WTC11 (cell line): ENCODE data around the gene SPAG4. TPM values are rescaled to one million over a fixed set of nuclear protein-coding genes. Genes with fewer than 3 reads are reported as not detected.

Source experiments
- ATAC-seq: fragments of 200-7000 bp; cut with Tn5 transposase; 2 replicates; pipeline ENCODE4 v1.10.0; 2021; ENCODE audit warnings: mild to moderate bottlenecking, moderate library complexity
- CTCF ChIA-PET: fragments of 300-600 bp; sonication (Branson Sonifier 250); formaldehyde crosslinking; loops from one replicate; lab custom pipeline; 2021; ENCODE audit warnings: antibody characterized with exemption; lab: Charles Lee
- POLR2A ChIA-PET: fragments of 350-600 bp; sonication (Branson Sonifier 250); formaldehyde crosslinking; loops from one replicate; lab custom pipeline; 2021; ENCODE audit warnings: antibody characterized with exemption; lab: Charles Lee
- DNase-seq: peaks from one replicate; pipeline ENCODE4 v3.0.0; 2021; ENCODE audit warnings: low spot score
- H3K27ac Mint-ChIP-seq: 2 replicates; pipeline ENCODE4 v1.8.0; 2021; ENCODE audit warnings: mixed read lengths
- H3K27me3 Mint-ChIP-seq: 2 replicates; pipeline ENCODE4 v1.8.0; 2021; ENCODE audit warnings: low read depth, mild to moderate bottlenecking, moderate library complexity, mixed read lengths
- H3K36me3 Mint-ChIP-seq: 2 replicates; pipeline ENCODE4 v1.8.0; 2021; ENCODE audit warnings: mixed read lengths
- H3K4me1 Mint-ChIP-seq: 2 replicates; pipeline ENCODE4 v1.8.0; 2022; ENCODE audit warnings: mixed read lengths
- H3K4me3 Mint-ChIP-seq: 2 replicates; pipeline ENCODE4 v1.8.0; 2021; ENCODE audit warnings: mild to moderate bottlenecking, moderate library complexity, mixed read lengths
- H3K9me3 Mint-ChIP-seq: 2 replicates; pipeline ENCODE4 v1.8.0; 2021; ENCODE audit warnings: mixed read lengths
- ESRRA ChIP-seq: sonication (generic); formaldehyde crosslinking; IDR thresholded peaks from 2 replicates; pipeline ENCODE4 v1.8.1; 2022; ENCODE audit warnings: mild to moderate bottlenecking, missing genetic modification reagents, borderline replicate concordance
- ETV6 ChIP-seq: sonication (generic); formaldehyde crosslinking; IDR thresholded peaks from 2 replicates; pipeline ENCODE4 v1.8.1; 2022; ENCODE audit warnings: mild to moderate bottlenecking, missing genetic modification reagents
- FOXJ3 ChIP-seq: sonication (generic); formaldehyde crosslinking; IDR thresholded peaks from 2 replicates; pipeline ENCODE4 v1.9.0; 2021; ENCODE audit warnings: missing genetic modification reagents, mild to moderate bottlenecking, borderline replicate concordance
- FOXK1 ChIP-seq: sonication (generic); formaldehyde crosslinking; IDR thresholded peaks from 2 replicates; pipeline ENCODE4 v1.8.0; 2022; ENCODE audit warnings: mild to moderate bottlenecking, moderate library complexity, missing genetic modification reagents
- GABPB1 ChIP-seq: sonication (generic); formaldehyde crosslinking; IDR thresholded peaks from 2 replicates; pipeline ENCODE4 v1.8.1; 2023; ENCODE audit warnings: mild to moderate bottlenecking, missing genetic modification reagents
- GTF2I ChIP-seq: fragments of 250-450 bp; sonication (Bioruptor Pico); conservative IDR thresholded peaks from 2 replicates; pipeline ENCODE4 v1.4.0; 2021; ENCODE audit warnings: mild to moderate bottlenecking
- HMGA2 ChIP-seq: fragments of 250-450 bp; sonication (Bioruptor Pico); IDR thresholded peaks from 2 replicates; pipeline ENCODE4 v1.4.0; 2021; ENCODE audit warnings: mild to moderate bottlenecking, moderate library complexity
- KAT7 ChIP-seq: sonication (generic); formaldehyde crosslinking; IDR thresholded peaks from 2 replicates; pipeline ENCODE4 v1.8.1; 2023; ENCODE audit warnings: missing genetic modification reagents, mild to moderate bottlenecking, borderline replicate concordance
- NFYB ChIP-seq: sonication (generic); formaldehyde crosslinking; conservative IDR thresholded peaks from 2 replicates; pipeline ENCODE4 v1.8.0; 2022; ENCODE audit warnings: low read depth, missing genetic modification reagents
- NR1H2 ChIP-seq: sonication (generic); formaldehyde crosslinking; IDR thresholded peaks from 2 replicates; pipeline ENCODE4 v1.9.0; 2021; ENCODE audit warnings: mild to moderate bottlenecking, moderate library complexity, missing genetic modification reagents
- NR2C2 ChIP-seq: sonication (generic); formaldehyde crosslinking; IDR thresholded peaks from 2 replicates; pipeline ENCODE4 v1.8.0; 2022; ENCODE audit warnings: mild to moderate bottlenecking, missing genetic modification reagents
- NR3C1 ChIP-seq: sonication (generic); formaldehyde crosslinking; conservative IDR thresholded peaks from 2 replicates; pipeline ENCODE4 v1.8.1; 2023; ENCODE audit warnings: low read depth, mild to moderate bottlenecking, missing genetic modification reagents
- OVOL2 ChIP-seq: fragments of 250-450 bp; sonication (Bioruptor Pico); IDR thresholded peaks from 2 replicates; pipeline ENCODE4 v1.9.0; 2021; ENCODE audit warnings: mild to moderate bottlenecking, borderline replicate concordance
- SOX15 ChIP-seq: fragments of 250-450 bp; sonication (Bioruptor Pico); IDR thresholded peaks from 2 replicates; pipeline ENCODE4 v1.9.0; 2021; ENCODE audit warnings: mild to moderate bottlenecking
- SP1 ChIP-seq: sonication (generic); formaldehyde crosslinking; conservative IDR thresholded peaks from 2 replicates; pipeline ENCODE4 v1.8.1; 2022; ENCODE audit warnings: missing genetic modification reagents
- ZBTB21 ChIP-seq: sonication (generic); formaldehyde crosslinking; IDR thresholded peaks from 2 replicates; pipeline ENCODE4 v1.8.1; 2023; ENCODE audit warnings: mild to moderate bottlenecking, missing genetic modification reagents, borderline replicate concordance
- ZNF121 ChIP-seq: sonication (generic); formaldehyde crosslinking; IDR thresholded peaks from 2 replicates; pipeline ENCODE4 v1.8.0; 2023; ENCODE audit warnings: missing genetic modification reagents
- ZNF263 ChIP-seq: sonication (generic); formaldehyde crosslinking; IDR thresholded peaks from 2 replicates; pipeline ENCODE4 v1.8.1; 2022; ENCODE audit warnings: low read depth, mild to moderate bottlenecking, moderate library complexity, missing genetic modification reagents
- ZNF396 ChIP-seq: fragments of 250-450 bp; sonication (Bioruptor Pico); IDR thresholded peaks from 2 replicates; pipeline ENCODE4 v1.8.0; 2021; ENCODE audit warnings: mild to moderate bottlenecking, moderate library complexity, borderline replicate concordance
- ZNF671 ChIP-seq: fragments of 250-450 bp; sonication (Bioruptor Pico); IDR thresholded peaks from 2 replicates; pipeline ENCODE4 v1.8.0; 2021; ENCODE audit warnings: mild to moderate bottlenecking
- total RNA-seq: library from RNA; stranded (reverse); gene quantifications from 3 replicates; pipeline ENCODE4 v1.2.3, GENCODE V29; 2021
- TF ChIP-seq, protein P1 (sequence below): sonication (generic); formaldehyde crosslinking; IDR thresholded peaks from 2 replicates; pipeline ENCODE4 v1.8.0; 2022; ENCODE audit warnings: mild to moderate bottlenecking, missing genetic modification reagents
- TF ChIP-seq, protein P2 (sequence below): sonication (generic); formaldehyde crosslinking; IDR thresholded peaks from 2 replicates; pipeline ENCODE4 v1.8.0; 2022; ENCODE audit warnings: mild to moderate bottlenecking, missing genetic modification reagents
- TF ChIP-seq, protein P3 (sequence below): sonication (generic); formaldehyde crosslinking; IDR thresholded peaks from 2 replicates; pipeline ENCODE4 v1.8.1; 2022; ENCODE audit warnings: low read depth, missing genetic modification reagents, borderline replicate concordance
- TF ChIP-seq, protein P4 (sequence below): sonication (generic); formaldehyde crosslinking; IDR thresholded peaks from 2 replicates; pipeline ENCODE4 v1.8.1; 2023; ENCODE audit warnings: mild to moderate bottlenecking, moderate library complexity, missing genetic modification reagents
- TF ChIP-seq, protein P5 (sequence below): sonication (generic); formaldehyde crosslinking; IDR thresholded peaks from 2 replicates; pipeline ENCODE4 v1.8.1; 2022; ENCODE audit warnings: mild to moderate bottlenecking, missing genetic modification reagents, moderate library complexity, borderline replicate concordance

Gene SPAG4
- total RNA-seq, 1 experiment from 2014 or later, result 3.5 TPM

DNA sequence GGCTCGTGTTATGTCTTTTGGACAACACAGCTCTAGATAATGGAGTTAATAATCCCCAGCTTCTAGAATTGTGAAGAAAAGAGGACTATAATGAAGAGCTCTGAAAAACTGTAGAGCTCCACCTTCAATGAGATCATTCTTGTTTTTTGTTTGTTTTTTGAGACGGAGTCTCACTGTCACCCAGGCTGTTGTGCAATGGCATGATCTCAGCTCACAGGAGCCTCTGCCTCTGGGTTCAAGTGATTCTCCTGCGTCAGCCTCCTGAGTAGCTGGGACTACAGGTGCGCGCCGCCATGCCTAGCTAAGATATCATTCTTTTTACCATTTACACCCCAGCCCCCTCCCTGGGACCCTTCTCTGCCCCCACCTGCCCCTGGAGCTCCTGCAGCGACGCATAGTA lies 37.2 kb upstream of the SPAG4 start:
- POLR2A ChIA-PET, result no interaction called here
- DNase-seq (no peak), ATAC-seq (no peak)
- no peak for TF ChIP-seq GABPB1
- TF ChIP-seq, protein P1, sequence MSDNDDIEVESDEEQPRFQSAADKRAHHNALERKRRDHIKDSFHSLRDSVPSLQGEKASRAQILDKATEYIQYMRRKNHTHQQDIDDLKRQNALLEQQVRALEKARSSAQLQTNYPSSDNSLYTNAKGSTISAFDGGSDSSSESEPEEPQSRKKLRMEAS (CRISPR knock-in tag), result no peak
- TF ChIP-seq, protein P2, sequence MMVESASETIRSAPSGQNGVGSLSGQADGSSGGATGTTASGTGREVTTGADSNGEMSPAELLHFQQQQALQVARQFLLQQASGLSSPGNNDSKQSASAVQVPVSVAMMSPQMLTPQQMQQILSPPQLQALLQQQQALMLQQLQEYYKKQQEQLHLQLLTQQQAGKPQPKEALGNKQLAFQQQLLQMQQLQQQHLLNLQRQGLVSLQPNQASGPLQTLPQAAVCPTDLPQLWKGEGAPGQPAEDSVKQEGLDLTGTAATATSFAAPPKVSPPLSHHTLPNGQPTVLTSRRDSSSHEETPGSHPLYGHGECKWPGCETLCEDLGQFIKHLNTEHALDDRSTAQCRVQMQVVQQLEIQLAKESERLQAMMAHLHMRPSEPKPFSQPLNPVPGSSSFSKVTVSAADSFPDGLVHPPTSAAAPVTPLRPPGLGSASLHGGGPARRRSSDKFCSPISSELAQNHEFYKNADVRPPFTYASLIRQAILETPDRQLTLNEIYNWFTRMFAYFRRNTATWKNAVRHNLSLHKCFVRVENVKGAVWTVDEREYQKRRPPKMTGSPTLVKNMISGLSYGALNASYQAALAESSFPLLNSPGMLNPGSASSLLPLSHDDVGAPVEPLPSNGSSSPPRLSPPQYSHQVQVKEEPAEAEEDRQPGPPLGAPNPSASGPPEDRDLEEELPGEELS, result no peak
- no peak for TF ChIP-seq ZNF396 (CRISPR knock-in tag)
- TF ChIP-seq ETV6 (CRISPR knock-in tag), result no peak
- TF ChIP-seq, protein P3, sequence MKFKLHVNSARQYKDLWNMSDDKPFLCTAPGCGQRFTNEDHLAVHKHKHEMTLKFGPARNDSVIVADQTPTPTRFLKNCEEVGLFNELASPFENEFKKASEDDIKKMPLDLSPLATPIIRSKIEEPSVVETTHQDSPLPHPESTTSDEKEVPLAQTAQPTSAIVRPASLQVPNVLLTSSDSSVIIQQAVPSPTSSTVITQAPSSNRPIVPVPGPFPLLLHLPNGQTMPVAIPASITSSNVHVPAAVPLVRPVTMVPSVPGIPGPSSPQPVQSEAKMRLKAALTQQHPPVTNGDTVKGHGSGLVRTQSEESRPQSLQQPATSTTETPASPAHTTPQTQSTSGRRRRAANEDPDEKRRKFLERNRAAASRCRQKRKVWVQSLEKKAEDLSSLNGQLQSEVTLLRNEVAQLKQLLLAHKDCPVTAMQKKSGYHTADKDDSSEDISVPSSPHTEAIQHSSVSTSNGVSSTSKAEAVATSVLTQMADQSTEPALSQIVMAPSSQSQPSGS (CRISPR knock-in tag), result no peak
- TF ChIP-seq ZBTB21, result no peak
- TF ChIP-seq KAT7 (CRISPR knock-in tag), result no peak
- Mint-ChIP-seq H3K9me3 (peaks cover 10% of the 10 kb centered on the region), H3K27ac (no peak overlapping the region), H3K36me3 (peaks cover 4% of the 10 kb centered on the region; the same call in 1 of the 2 replicates), H3K27me3 (peaks cover 4% of the 10 kb centered on the region; the same call in 1 of the 2 replicates), H3K4me3 (no peak overlapping the region), H3K4me1 (no peaks in the 10 kb centered on the region)
- CTCF ChIA-PET, result interaction anchor here (0.7 to 1.3 kb wide), 6 partner anchors 9 to 369 kb away, joined by 3 to 5 read pairs (median 3); partner anchors contain the start of gene ERGIC3

DNA sequence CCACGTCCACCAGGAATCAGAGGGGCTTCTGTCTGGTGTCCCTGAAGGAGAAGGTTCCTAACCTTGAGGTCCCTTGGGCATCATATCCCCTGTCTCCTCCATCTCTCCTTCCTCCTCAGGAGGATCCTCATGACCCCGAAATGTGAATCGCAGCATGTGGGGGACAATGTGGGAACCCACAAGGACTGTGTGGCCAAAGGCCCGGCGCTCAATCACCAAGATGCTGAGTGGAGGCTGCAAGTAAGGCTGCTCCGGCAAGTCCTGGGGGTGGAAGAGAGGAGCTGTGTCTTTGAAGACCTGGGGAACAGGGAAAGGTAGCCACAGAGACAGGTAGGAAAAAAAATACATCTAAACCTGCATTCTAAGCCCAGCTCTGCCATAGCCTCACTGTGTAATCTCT lies 36.4 kb upstream of the SPAG4 start:
- H3K4me1 Mint-ChIP-seq, result no peaks in the 10 kb centered on the region
- TF ChIP-seq, protein P4, sequence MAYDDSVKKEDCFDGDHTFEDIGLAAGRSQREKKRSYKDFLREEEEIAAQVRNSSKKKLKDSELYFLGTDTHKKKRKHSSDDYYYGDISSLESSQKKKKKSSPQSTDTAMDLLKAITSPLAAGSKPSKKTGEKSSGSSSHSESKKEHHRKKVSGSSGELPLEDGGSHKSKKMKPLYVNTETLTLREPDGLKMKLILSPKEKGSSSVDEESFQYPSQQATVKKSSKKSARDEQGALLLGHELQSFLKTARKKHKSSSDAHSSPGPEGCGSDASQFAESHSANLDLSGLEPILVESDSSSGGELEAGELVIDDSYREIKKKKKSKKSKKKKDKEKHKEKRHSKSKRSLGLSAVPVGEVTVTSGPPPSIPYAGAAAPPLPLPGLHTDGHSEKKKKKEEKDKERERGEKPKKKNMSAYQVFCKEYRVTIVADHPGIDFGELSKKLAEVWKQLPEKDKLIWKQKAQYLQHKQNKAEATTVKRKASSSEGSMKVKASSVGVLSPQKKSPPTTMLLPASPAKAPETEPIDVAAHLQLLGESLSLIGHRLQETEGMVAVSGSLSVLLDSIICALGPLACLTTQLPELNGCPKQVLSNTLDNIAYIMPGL, result no peak
- TF ChIP-seq NR2C2 (CRISPR knock-in tag) (no peak), GTF2I (CRISPR knock-in tag) (no peak), GABPB1 (no peak)
- DNase-seq (no peak), ATAC-seq (no peak)
- H3K27ac Mint-ChIP-seq, result no peak overlapping the region
- ChIA-PET POLR2A (interaction anchor here (0.6 to 0.8 kb wide), 2 partner anchors 9 to 455 kb away, joined by 4 to 8 read pairs; no protein-coding TSS in a partner anchor), CTCF (interaction anchor here (0.8 to 1.3 kb wide), 6 partner anchors 8 to 368 kb away, joined by 3 to 5 read pairs (median 3); partner anchors contain the start of gene ERGIC3)
- peaks cover 4% of the 10 kb centered on the region; the same call in 1 of the 2 replicates for H3K27me3 Mint-ChIP-seq
- H3K36me3 Mint-ChIP-seq, result no peaks in the 10 kb centered on the region
- peaks cover 6% of the 10 kb centered on the region for H3K9me3 Mint-ChIP-seq
- no peak overlapping the region for H3K4me3 Mint-ChIP-seq

DNA sequence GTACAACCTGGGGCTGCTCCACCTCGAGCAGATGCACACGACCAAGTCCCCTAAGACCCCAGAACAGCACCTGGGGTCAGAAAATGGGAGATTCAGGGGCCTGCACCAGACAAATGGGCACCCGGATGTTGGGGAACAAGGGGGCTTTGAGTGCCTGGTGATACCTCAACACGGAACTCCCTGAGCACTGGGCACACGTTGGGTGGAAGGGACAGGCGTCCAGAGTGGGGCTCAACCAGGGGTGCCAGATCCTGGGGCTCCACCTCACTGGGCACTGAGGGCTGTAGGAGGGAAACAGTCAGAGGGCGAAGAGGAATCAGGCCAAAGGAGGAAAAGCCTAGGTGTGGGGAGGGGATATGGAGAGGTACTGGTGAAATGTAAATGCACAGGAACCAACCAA lies 33.5 kb upstream of the SPAG4 start:
- Mint-ChIP-seq H3K4me1 (no peaks in the 10 kb centered on the region), H3K4me3 (no peak overlapping the region), H3K27me3 (no peaks in the 10 kb centered on the region), H3K36me3 (no peaks in the 10 kb centered on the region), H3K27ac (no peak overlapping the region), H3K9me3 (peaks cover 12% of the 10 kb centered on the region)
- POLR2A ChIA-PET, result no interaction called here
- DNase-seq, result no peak
- no peak for ATAC-seq
- CTCF ChIA-PET, result interaction anchor here (0.5 to 0.9 kb wide), 2 partner anchors 22 to 411 kb away, joined by 3 read pairs; no protein-coding TSS in a partner anchor
- TF ChIP-seq SOX15 (CRISPR knock-in tag) (no peak), NR1H2 (CRISPR knock-in tag) (no peak), SP1 (CRISPR knock-in tag) (no peak), OVOL2 (no peak), HMGA2 (CRISPR knock-in tag) (no peak), NR2C2 (CRISPR knock-in tag) (no peak), FOXJ3 (CRISPR knock-in tag) (no peak), NFYB (no peak), NR3C1 (CRISPR knock-in tag) (no peak), ZNF121 (no peak), FOXK1 (CRISPR knock-in tag) (no peak), ZNF671 (CRISPR knock-in tag) (no peak), ZNF263 (CRISPR knock-in tag) (no peak), ESRRA (CRISPR knock-in tag) (no peak)
- TF ChIP-seq, protein P5, sequence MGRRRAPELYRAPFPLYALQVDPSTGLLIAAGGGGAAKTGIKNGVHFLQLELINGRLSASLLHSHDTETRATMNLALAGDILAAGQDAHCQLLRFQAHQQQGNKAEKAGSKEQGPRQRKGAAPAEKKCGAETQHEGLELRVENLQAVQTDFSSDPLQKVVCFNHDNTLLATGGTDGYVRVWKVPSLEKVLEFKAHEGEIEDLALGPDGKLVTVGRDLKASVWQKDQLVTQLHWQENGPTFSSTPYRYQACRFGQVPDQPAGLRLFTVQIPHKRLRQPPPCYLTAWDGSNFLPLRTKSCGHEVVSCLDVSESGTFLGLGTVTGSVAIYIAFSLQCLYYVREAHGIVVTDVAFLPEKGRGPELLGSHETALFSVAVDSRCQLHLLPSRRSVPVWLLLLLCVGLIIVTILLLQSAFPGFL, result no peak
